Epithelial cell of esophagus (primary cell): ENCODE results near the gene LTF.
"Not testable (repeated sequence)": the region's sequence is repeated elsewhere in the genome, so short reads cannot be mapped to it uniquely, and the experiment has no call there.

Source experiments
- DNase-seq: peaks from one replicate; pipeline ENCODE4 v3.0.0; 2010; ENCODE audit warnings: low read depth
- H3K4me3 ChIP-seq: 2 replicates; pipeline ENCODE4 v1.5.1; 2011; ENCODE audit warnings: mild to moderate bottlenecking, low read length, control low read depth
- CTCF ChIP-seq: IDR thresholded peaks from 2 replicates; pipeline ENCODE4 v1.5.1; 2011; ENCODE audit warnings: low read depth, mild to moderate bottlenecking, low read length, control low read depth, inconsistent platforms; ENCODE audit not compliant: insufficient read depth; ENCODE audit errors: missing control alignments

The LTF gene

GRCh38 chr3:46427916-46428833 lies 36.5 kb downstream of the LTF start:
- no peak for TF ChIP-seq CTCF
- no peak overlapping the region for H3K4me3 ChIP-seq
- DNase-seq, result no peak

GRCh38 chr3:46427404-46427803 lies 37.3 kb downstream of the LTF start:
- H3K4me3 ChIP-seq, result not testable (repeated sequence)

GRCh38 chr3:46426476-46426875 lies 38.2 kb downstream of the LTF start:
- not testable (repeated sequence) for DNase-seq, H3K4me3 ChIP-seq

More at GRCh38 chr3:46427404-46427803, 37.3 kb downstream of the LTF start:
- DNase-seq, result not testable (repeated sequence)

- no peak overlapping the region for H3K4me3 ChIP-seq
- TF ChIP-seq CTCF, result no peak
- DNase-seq, result peak; percentile 92
These were observed 41.1 kb downstream of the LTF start for GRCh38 chr3:46423588-46423987.

GRCh38 chr3:46422617-46423016 lies 42.1 kb downstream of the LTF start:
- no peak overlapping the region for H3K4me3 ChIP-seq
- peak; percentile 89 for DNase-seq
- no peak for TF ChIP-seq CTCF

GRCh38 chr3:46420931-46421330 lies 43.8 kb downstream of the LTF start:
- no peak overlapping the region for H3K4me3 ChIP-seq
- TF ChIP-seq CTCF, result no peak
- no peak for DNase-seq

- no peak for DNase-seq
- H3K4me3 ChIP-seq, result no peak overlapping the region
- no peak for TF ChIP-seq CTCF
These were observed 44.9 kb downstream of the LTF start for GRCh38 chr3:46419816-46420215.
